ENCODE results near the gene DSCAML1. TPM values are rescaled to one million over a fixed set of nuclear protein-coding genes. Genes with fewer than 3 reads are reported as not detected.

The DSCAML1 gene
- total RNA-seq, 2 experiments from 2014 or later: 0.42 to 1.4 TPM

DNA sequence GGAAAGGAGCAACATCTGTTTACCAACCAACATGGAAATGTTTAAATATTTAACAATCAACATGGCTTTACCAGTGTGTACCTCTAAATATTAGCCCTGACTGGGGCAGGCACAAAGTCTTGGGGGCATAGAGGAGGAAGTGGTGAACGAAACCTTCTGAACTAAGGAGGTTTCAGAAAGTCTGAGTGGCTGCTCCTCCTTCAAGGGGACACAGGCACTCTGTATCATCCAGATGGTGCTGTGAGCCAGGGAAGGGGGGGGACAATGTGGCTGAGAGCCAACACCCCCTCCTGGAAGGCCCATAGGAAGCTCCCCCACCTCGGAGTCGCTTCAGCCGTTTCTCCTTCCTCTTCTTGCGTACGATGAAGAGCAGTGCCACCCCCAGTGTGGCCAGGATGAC is 361.7 kb downstream of the DSCAML1 start:
- H3K4me3 Mint-ChIP-seq: no peak overlapping the region
- peaks cover 5% of the 10 kb centered on the region for H3K27me3 Mint-ChIP-seq
- H3K9me3 Mint-ChIP-seq (ENCODE audit: low read depth): no peaks in the 10 kb centered on the region
- ATAC-seq: no peak
- no peak for DNase-seq
- no peaks in the 10 kb centered on the region for H3K36me3 Mint-ChIP-seq
- peaks cover 11% of the 10 kb centered on the region for H3K4me1 Mint-ChIP-seq
- CTCF ChIA-PET: no interaction called here
- H3K27ac Mint-ChIP-seq: no peak overlapping the region

DNA sequence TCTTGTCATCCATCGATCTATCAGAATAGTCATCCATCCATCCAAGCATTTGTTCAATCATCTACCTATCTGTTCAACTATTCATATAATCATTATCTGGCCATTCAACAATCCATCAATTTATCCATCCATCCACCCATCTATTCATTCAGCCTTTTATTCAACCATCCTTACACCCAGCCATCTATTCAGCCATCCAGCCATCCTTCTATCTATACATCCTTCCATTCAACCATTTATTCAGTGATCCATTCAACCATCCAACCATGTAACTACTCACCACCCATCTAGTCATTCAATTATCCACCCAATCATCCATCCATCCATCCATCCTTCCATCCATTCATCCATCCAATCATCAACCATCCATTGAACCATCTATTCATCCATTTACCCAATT is 362.5 kb downstream of the DSCAML1 start:
- no peaks in the 10 kb centered on the region for H3K9me3 Mint-ChIP-seq (ENCODE audit: low read depth)
- peaks cover 5% of the 10 kb centered on the region for H3K27me3 Mint-ChIP-seq
- no peak overlapping the region for H3K27ac Mint-ChIP-seq
- H3K4me1 Mint-ChIP-seq: peaks cover 16% of the 10 kb centered on the region
- ATAC-seq: no peak
- no peak overlapping the region for H3K4me3 Mint-ChIP-seq
- DNase-seq: no peak
- CTCF ChIA-PET: no interaction called here
- no peaks in the 10 kb centered on the region for H3K36me3 Mint-ChIP-seq

DNA sequence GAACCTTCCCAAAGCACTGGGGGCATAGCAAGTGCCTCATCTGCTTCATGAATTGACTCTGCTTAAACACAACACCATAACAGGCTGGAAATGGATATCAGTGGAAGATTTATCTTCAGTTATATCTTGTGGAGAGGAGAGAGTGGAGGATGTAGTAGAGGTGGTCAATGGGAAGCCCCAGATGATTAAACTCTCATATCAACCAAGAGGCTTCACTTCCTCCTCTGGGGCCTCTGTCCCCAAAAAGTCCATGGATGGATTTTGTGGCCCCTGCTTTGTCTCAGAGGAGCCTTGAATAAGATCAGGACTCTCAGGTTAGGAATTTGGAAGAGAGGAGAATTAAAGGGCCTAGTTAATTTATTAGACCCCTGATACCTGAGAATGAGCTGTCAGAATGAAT is 363.3 kb downstream of the DSCAML1 start:
- CTCF ChIA-PET: no interaction called here
- Mint-ChIP-seq H3K27me3 (peaks cover 8% of the 10 kb centered on the region), H3K9me3 (ENCODE audit: low read depth) (no peaks in the 10 kb centered on the region), H3K36me3 (no peaks in the 10 kb centered on the region), H3K27ac (no peak overlapping the region), H3K4me3 (no peak overlapping the region), H3K4me1 (peaks cover 16% of the 10 kb centered on the region)
- ATAC-seq: no peak
- DNase-seq: no peak

DNA sequence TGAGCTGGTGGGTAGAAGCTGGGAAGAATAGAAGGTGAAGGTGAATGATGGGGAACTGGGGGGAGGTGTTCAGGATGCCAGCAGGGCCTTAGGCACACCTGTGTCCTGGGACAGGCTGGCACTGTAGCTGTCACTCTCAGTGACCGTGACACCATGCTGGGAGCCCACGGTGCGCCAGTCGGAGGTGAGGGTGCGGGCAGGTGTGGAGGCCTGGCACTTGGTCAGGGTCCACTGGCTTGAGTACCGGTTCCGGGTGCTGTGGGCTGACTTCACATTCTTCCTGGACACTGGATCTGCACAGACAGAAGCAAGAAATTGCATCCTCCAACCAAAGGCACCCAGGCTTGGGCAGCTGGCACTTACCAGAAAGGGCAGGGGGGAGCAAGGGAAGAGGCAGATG is 365.6 kb downstream of the DSCAML1 start:
- Mint-ChIP-seq H3K36me3 (no peaks in the 10 kb centered on the region), H3K4me1 (peaks cover 15% of the 10 kb centered on the region), H3K27ac (no peak overlapping the region), H3K9me3 (ENCODE audit: low read depth) (no peaks in the 10 kb centered on the region), H3K4me3 (no peak overlapping the region), H3K27me3 (peaks cover 8% of the 10 kb centered on the region)
- DNase-seq (no peak), ATAC-seq (no peak)
- CTCF ChIA-PET: no interaction called here

DNA sequence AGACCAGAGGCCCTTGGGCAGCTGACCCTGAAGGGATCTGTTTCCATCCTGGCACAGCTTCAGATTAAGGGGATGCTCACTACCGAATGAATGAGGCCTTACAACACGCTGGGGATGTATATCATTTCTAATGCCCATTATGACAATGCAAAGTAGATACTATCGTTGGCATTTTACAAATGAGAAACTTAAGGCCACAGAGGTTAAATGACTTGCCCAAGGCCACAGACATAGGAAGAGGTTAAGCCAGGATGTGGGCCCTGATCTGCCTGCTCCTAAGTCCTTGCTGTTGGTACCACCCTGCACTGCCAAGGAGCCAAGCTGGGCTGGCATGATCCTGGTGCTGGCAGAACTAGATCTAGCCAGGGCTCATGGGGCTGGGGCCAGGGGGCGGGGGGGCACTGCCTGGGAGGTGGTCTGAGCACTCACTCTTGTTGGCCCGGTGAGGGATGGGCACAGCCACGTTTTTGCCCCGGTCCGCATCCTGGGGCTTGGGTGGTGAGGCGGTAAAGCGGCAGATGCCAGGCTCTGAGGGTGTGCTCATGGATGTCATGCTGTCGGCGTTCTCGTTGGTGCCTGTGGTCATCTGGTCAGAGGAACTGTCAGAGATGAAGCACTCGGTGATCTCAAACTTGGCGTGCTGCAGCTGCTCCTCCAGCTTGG is 366.6 kb downstream of the DSCAML1 start:
- ATAC-seq (peak; percentile 37), DNase-seq (no peak)
- CTCF ChIA-PET: interaction anchor here (1.5 kb wide), 1 partner anchor 377 kb away, joined by 5 read pairs; no protein-coding TSS in a partner anchor
- no peaks in the 10 kb centered on the region for H3K36me3 Mint-ChIP-seq
- peaks cover 11% of the 10 kb centered on the region for H3K4me1 Mint-ChIP-seq
- no peak overlapping the region for H3K4me3 Mint-ChIP-seq
- no peaks in the 10 kb centered on the region for H3K9me3 Mint-ChIP-seq (ENCODE audit: low read depth)
- H3K27me3 Mint-ChIP-seq: peaks cover 3% of the 10 kb centered on the region
- H3K27ac Mint-ChIP-seq: no peak overlapping the region

DNA sequence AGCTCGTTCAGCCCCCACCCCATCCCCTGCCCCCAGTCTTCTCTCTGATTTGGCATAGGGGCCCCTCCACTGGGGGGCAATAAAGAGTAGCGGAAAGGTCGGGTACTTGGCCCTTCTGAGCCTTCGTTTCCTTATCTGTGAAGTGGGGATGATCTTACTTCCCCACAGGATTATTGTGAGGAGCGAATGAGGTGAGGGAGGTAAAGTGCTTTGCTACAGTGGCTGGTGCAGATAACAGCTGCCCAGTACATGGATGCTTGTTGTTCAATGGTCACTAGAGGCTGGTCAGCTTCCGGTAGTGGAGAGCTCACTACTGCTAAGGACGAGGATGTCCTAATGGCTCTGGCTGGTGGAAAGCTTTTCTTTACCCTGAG is 368.2 kb downstream of the DSCAML1 start:
- Mint-ChIP-seq H3K9me3 (ENCODE audit: low read depth) (no peaks in the 10 kb centered on the region), H3K27me3 (peaks cover 3% of the 10 kb centered on the region)
- CTCF ChIA-PET: interaction anchor here (1.0 to 1.5 kb wide), 2 partner anchors 192 to 379 kb away, joined by 3 to 5 read pairs; no protein-coding TSS in a partner anchor

DNA sequence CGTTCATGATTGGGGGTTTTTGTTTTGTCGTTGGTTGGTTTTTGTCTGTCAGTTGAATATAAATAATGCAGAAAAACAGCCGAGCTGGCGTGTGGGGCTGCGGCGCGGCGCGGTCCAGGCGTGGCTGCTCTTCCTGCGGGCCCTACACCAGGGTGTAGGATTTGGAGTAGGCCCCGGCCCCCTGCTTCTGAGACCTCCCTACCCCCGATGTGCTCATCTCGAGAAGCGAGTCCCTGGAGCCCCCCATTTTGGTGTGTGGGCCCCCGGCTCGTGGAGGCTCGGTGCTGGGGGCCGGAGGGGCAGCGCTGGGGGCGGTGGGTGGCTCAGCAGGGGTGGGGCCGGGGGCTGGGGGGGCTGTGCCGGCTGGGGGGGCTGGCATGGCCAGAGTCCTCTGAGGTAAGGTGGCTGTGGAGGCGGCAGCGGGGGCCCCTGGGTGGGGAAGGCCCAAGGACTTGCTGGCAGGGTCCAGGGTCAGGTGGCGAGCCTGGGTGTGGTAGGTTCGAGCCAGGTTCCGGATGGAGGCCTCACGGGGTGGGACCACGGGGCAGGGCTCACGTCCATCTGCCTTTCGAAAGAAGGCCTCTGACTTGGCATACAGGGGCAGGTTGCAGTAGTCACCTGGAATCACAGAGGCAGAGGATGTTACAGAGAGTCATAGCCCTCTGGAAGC is 368.7 kb downstream of the DSCAML1 start:
- CTCF ChIA-PET: interaction anchor here (1.0 to 4.1 kb wide), 5 partner anchors 15 to 388 kb away, joined by 3 to 43 read pairs (median 23); no protein-coding TSS in a partner anchor
- H3K27me3 Mint-ChIP-seq: peaks cover 3% of the 10 kb centered on the region
- no peaks in the 10 kb centered on the region for H3K36me3 Mint-ChIP-seq
- H3K4me1 Mint-ChIP-seq: peaks cover 8% of the 10 kb centered on the region
- H3K27ac Mint-ChIP-seq: no peak overlapping the region
- ATAC-seq (no peak), DNase-seq (no peak)
- H3K9me3 Mint-ChIP-seq (ENCODE audit: low read depth): no peaks in the 10 kb centered on the region
- H3K4me3 Mint-ChIP-seq: no peak overlapping the region

More for the DNA sequence above, 368.2 kb downstream of the DSCAML1 start:
- no peak for DNase-seq
- no peaks in the 10 kb centered on the region for H3K36me3 Mint-ChIP-seq
- ATAC-seq: no peak
- H3K4me3 Mint-ChIP-seq: no peak overlapping the region
- no peak overlapping the region for H3K27ac Mint-ChIP-seq
- H3K4me1 Mint-ChIP-seq: peaks cover 8% of the 10 kb centered on the region

DNA sequence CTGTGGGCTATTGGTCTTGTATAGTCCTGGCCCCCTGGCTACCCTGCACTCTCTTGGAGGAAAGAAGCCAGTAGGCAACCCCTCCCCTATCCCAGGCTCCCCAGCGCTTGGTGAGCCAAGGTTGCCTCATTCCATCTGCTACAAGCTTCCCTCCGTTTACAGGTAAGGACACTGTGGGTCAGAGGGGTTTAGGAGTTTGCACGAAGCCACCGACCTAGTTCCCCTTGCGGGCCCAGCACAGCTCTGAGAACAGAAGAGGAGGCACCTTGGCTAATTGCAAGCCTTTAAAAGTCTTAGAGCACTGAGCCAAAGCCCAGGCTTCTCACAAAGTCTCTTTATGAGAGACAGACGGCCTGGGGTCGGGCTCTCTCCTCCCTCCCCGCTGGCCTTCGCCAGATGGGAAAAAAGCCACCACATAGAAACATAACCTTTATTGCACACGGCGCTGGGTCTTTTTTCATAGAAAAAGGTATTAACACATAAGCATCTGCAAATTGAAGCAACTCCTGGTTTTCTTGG is 369.6 kb downstream of the DSCAML1 start:
- no peak overlapping the region for H3K27ac Mint-ChIP-seq
- H3K4me1 Mint-ChIP-seq: peaks cover 8% of the 10 kb centered on the region
- no peaks in the 10 kb centered on the region for H3K9me3 Mint-ChIP-seq (ENCODE audit: low read depth)
- CTCF ChIA-PET: interaction anchor here (1.5 to 4.1 kb wide), 10 partner anchors 9 to 625 kb away, joined by 3 to 45 read pairs (median 14); partner anchors contain the start of gene FXYD2
- ATAC-seq: no peak
- no peak for DNase-seq
- H3K4me3 Mint-ChIP-seq: no peak overlapping the region
- peaks cover 3% of the 10 kb centered on the region for H3K27me3 Mint-ChIP-seq
- no peaks in the 10 kb centered on the region for H3K36me3 Mint-ChIP-seq

DNA sequence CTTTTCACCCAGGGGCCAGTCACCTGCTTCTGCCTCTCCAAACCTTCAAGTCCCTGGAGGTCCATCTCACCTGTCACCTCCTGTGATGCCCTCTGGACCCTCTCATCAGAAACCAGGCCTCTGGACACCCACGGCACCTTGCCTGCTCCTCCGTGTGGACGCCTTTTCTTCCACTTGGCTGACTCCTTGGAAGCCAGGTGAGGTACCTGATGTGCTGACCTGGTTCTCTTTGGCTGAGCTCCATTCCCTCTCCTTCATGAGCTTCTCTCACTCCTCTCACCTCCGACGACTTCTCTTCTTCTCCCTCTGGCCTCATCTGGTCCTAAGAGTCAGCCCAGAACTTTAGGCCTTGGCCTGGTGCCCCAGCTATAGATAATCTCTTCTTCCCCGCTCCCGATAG is 370.1 kb downstream of the DSCAML1 start:
- H3K4me3 Mint-ChIP-seq: no peak overlapping the region
- H3K9me3 Mint-ChIP-seq (ENCODE audit: low read depth): no peaks in the 10 kb centered on the region
- H3K36me3 Mint-ChIP-seq: no peaks in the 10 kb centered on the region

DNA sequence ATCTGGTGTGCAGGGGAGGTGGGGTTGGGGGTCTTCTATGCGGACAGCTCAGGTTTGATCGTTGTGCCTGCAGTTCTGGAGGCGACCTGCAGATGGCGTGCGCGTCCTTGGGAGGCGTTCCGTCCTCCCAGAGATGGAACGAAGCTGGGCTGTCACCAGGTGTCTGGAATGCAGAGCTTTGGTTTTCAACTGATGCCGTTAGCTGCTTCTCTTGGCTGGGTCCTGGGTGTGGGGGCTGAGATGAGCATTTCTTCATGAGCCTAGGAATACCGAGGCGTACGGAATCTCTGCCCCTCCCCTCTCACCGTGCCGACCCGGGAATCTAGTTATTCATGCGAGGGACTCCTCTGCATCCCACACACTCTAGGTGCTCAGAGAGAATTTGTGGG is 370.7 kb downstream of the DSCAML1 start:
- H3K27me3 Mint-ChIP-seq: peaks cover 3% of the 10 kb centered on the region
- no peak overlapping the region for H3K4me3 Mint-ChIP-seq
- H3K4me1 Mint-ChIP-seq: peaks cover 8% of the 10 kb centered on the region
- H3K9me3 Mint-ChIP-seq (ENCODE audit: low read depth): no peaks in the 10 kb centered on the region
- CTCF ChIA-PET: interaction anchor here (0.5 to 4.1 kb wide), 58 partner anchors 10 to 745 kb away, joined by 3 to 45 read pairs (median 4); partner anchors contain the start of gene FXYD2
- peak; percentile 78 for DNase-seq
- H3K36me3 Mint-ChIP-seq: no peaks in the 10 kb centered on the region
- peak; percentile 71 for ATAC-seq
- no peak overlapping the region for H3K27ac Mint-ChIP-seq

More for the DNA sequence above, 370.1 kb downstream of the DSCAML1 start:
- CTCF ChIA-PET: interaction anchor here (0.6 to 4.1 kb wide), 29 partner anchors 9 to 626 kb away, joined by 3 to 45 read pairs (median 5); partner anchors contain the start of gene FXYD2
- no peak for ATAC-seq
- no peak for DNase-seq
- H3K27ac Mint-ChIP-seq: no peak overlapping the region
- peaks cover 8% of the 10 kb centered on the region for H3K4me1 Mint-ChIP-seq
- H3K27me3 Mint-ChIP-seq: peaks cover 3% of the 10 kb centered on the region

DNA sequence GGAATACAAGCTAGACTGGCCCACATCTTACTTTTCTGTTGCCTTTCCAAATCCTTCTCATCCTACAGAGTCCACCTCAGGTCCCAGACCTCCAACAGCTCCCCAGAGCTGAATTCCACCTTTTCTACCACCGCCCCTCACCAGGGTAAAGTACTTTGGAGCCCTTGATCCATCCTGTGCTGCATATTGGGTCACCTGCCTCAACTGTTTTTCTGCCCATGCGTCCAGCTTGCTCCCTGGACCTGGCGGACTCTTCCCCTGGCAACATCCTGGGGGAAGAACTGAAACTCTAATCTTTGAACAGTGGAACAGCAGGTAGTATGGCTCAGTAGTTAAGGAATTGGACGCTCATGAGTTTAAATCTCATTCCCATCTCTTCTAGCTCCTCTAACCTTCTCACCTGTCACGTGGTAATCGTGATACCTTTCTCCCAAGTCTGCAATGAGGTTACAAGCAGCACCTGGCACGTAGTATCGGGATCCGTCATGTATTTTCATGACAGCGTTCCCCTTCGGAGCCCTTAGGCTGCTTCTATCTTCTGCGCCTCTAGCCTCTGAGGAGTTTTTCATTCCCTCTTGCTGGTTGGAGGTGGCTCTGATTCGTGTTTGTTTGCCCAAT is 371.2 kb downstream of the DSCAML1 start:
- CTCF ChIA-PET: interaction anchor here (0.5 to 4.1 kb wide), 57 partner anchors 10 to 745 kb away, joined by 3 to 45 read pairs (median 4); partner anchors contain the start of gene FXYD2
- ATAC-seq (no peak), DNase-seq (no peak)
- Mint-ChIP-seq H3K4me3 (no peak overlapping the region), H3K36me3 (no peaks in the 10 kb centered on the region), H3K9me3 (ENCODE audit: low read depth) (no peaks in the 10 kb centered on the region), H3K4me1 (peaks cover 8% of the 10 kb centered on the region), H3K27me3 (peaks cover 3% of the 10 kb centered on the region), H3K27ac (no peak overlapping the region)

DNA sequence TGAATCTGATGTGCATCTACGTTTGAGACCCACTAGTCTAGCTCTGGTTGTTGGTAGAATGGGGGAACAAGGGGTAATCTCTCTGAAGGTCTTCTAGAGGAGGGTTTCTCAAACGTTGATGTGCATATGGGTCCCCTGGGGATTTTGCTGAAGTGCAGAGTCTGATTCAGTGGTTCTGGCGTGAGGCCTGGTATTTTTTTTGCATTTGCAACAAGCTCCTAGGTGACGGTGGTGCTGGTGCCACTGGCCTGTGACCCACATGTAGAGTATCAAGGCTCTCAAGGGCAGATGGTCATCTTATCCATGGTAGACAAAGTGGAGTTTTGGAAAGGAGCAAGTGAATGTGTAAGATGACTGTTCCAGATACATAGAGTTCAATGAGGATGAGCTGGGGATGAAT is 372.2 kb downstream of the DSCAML1 start:
- ATAC-seq: no peak
- Mint-ChIP-seq H3K4me3 (no peak overlapping the region), H3K27ac (no peak overlapping the region), H3K9me3 (ENCODE audit: low read depth) (no peaks in the 10 kb centered on the region), H3K27me3 (peaks cover 3% of the 10 kb centered on the region), H3K4me1 (peaks cover under 1% of the 10 kb centered on the region), H3K36me3 (no peaks in the 10 kb centered on the region)
- DNase-seq: no peak
- CTCF ChIA-PET: interaction anchor here (1.0 to 4.1 kb wide), 10 partner anchors 12 to 522 kb away, joined by 3 to 45 read pairs (median 16); no protein-coding TSS in a partner anchor

DNA sequence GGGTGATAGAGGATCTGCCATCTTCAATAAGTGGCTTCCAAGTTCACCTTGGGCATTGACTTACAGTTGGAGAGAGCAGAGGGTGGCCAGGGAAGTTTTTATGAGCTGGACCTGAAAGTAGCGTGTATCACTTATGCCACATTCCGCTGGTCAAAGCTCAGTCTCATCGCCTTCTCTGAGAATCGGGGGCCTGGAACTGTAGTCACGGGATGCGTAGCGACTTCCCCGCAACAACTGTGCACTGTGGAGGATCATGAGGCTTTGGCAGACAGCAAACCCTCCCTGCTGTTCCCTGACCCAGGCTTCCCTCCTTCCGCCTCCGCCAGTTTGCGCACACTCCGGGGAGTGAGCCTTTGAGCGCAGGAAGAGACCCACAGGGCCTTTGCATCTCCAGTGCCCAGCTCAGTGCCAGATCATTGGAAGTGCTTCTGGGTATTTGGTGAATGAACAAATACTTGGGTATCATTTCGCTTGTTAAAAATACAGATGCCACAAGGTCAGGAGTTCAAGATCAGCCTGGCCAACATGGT is 373.9 kb downstream of the DSCAML1 start:
- Mint-ChIP-seq H3K9me3 (ENCODE audit: low read depth) (no peaks in the 10 kb centered on the region), H3K27me3 (no peaks in the 10 kb centered on the region), H3K4me3 (no peak overlapping the region), H3K27ac (no peak overlapping the region), H3K36me3 (no peaks in the 10 kb centered on the region), H3K4me1 (no peaks in the 10 kb centered on the region)
- ATAC-seq (no peak), DNase-seq (no peak)
- CTCF ChIA-PET: no interaction called here
